Activated T-cell treated with anti-CD3 and anti-CD28 coated beads for 24 hours (primary cell): ENCODE data around the gene RNASE12.
"Not testable (repeated sequence)": the region's sequence is repeated elsewhere in the genome, so short reads cannot be mapped to it uniquely, and the experiment has no call there.

ENCODE experiments used
- DNase-seq: peaks from one replicate; pipeline ENCODE4 v3.0.0-alpha.2; 2020; ENCODE audit warnings: low read depth

The RNASE12 gene

DNA sequence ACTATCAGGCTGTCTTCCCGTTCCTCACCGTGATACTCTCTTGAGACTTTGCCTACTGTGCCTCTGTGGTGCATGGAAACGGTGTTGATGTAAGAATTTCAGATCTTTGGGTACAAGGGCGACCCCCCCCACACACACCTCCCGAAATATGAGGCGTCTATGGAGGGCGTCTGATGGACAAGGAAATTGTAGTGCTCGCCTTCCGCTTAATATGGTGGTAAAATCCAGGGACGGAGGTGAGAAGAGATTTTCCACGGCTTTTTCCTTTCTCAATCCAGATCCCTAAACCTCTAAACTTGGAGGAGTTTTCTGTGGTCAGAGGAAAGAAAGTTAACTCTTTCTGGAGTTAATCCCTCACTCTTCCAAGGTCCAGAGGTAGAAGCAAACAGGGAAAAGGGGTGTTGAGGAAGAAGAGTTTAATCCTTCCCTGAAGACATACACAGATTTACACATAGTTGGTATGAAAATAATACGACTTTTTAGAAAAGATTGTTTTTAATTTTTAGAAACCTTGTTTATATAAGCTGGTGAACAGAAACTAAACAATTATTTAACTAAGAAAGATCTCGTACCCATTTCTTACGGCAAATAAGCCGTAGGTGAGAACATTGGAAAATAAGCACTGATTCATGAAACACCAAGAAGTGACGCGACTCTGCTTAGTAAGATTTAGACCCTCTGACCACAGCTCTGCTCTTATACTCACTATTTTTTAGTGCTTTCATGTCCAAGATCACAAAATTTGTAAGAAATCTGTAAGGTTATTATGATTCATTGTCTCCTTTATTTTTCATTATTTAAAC lies 23.1 kb upstream of the RNASE12 start:
- no peak for DNase-seq

DNA sequence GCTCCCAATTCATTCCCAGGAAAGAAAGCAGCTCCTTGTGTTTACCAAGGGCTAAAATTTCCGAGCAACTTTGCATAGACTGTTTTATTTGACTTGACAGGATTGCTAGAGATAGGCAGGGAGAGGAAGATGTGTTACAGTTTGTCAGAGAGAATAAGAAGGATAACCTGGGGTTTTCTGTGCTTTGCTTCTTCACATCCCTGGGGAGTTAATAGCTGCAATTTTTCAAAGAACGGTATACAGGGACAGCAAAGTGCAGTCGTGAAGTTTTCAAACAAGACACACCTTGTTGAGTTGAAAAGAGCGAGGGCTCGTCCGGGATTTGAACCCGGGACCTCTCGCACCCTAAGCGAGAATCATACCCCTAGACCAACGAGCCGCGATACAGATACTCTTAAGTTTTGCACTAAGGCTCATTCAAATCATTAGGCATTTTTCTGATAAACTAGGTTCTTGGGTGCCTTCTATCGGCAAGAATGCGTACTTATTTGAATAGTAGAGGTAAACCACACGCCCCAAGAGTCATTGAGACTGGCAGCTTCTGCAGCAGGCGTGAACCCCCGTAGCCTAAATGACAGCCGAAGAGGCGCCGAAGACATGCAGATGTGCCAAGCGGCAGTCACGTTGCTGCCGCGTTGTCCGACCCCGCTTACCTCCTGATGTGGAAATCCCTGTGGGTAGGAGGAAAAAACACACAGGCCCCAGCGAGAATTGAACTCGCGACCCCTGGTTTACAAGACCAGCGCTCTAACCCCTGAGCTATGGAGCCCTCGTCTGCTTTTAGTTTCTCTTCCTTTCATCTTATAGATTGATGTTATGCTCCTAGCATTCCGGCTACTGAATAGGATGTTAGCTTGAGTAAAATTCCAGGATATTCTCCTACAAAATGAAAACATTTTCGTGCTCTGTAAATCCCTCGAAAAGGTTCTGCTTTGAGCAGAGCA lies 22.2 kb upstream of the RNASE12 start:
- DNase-seq = peak; percentile 85

DNA sequence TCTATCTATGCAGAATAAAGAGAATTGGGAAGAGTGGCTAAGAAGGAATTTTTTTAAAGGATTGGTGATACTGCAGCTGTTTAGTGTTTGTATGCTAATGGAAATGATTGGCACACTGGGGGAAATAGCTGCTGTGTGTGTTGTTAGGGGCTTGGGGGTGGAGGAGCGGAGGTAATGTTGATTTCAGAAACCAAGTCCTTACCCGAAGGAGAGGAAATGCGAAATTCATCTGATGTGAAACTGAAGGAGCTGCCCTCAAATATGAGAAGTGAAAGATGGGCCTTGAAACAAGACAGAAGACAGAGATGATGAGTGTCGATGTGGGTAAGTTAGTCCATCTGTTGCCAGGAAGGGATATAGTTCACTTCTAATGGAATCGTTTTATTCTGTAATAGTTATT lies 21.2 kb upstream of the RNASE12 start:
- no peak for DNase-seq

DNA sequence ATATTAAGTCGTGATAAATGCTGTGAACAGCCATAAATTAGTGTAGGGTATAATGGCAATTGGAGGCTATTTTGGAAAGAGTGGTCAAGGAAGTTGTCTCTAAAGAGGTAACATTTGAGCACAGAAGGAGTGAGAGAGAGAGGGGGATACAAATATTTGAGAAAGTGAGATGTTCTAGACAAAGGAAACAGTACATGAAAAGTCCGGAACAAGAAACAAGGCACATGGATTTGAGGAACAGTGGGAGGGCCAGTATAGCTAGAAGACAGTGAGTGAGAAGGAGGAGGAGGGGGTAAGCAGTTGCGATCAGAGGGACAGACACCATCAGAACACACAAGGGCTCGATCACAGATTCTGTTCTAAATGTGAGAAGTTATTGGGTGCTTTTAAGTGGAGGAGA lies 20.1 kb upstream of the RNASE12 start:
- DNase-seq = no peak

DNA sequence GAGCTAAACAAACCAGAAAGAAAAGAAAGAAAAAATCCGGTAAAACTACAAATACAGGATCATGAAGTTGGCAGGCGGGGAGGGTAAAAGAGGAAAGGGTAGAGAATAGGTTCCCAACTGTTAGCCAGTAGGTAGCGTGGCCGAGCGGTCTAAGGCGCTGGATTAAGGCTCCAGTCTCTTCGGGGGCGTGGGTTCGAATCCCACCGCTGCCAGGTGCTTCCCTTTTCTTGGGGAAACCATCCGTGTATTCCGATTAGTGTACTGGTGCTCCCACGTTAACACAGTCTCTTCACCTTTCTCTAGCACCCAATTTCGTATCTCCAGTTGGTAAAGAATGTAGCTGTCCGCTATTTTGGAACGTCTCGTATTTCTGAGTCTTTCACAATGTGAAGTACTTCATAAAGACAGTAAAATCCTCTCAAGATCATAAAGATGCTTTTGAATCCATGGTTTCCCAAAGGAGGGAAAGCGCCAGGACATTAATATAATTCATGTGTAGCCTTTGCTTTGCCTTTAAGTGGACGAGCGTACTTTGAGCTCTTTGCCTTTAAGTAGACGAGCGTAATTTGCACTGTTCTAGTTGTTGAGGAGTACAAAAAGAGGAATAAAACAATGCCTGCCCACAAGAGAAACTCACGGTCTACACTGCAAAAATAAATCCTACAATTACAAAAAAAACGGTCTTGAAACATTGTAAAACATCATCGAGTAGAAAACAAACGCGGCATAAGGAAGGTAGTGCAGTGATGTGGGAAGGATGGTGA lies 19.0 kb upstream of the RNASE12 start:
- peak; percentile 77 for DNase-seq

DNA sequence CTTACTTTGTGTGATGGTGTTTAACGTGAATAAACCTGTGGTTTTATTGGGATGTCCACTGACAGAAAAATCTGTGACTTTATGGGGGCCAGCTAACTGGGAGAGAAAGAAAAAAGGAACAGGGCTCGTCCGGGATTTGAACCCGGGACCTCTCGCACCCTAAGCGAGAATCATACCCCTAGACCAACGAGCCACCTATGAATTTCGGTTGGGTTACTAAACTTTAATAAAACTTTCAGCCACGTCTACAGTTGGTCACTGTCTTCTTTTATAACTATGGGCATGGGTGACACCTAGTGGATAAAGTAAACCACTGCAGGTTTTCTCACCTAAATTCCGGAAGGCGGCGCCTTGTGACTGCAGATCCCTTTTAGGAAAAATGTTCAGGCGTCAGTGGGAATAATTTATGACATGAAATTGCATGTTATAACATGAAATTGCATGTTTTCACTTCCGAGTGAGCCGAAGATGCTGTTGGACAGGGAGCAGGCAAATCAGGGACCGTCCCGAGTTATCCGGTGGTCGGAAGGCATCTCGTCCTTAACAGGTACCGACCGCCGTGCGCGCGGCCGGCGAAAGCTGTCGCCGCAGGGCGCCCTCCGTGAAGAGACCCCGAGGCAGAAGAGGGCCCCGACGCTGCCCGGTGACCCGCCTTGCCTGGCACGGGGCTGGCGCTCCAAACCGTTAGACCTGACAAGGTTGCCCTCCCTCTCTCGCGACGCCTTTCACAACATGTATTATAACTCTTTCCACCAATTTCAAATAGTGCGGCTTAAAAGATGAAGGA lies 18.2 kb upstream of the RNASE12 start:
- DNase-seq = peak; percentile 69

DNA sequence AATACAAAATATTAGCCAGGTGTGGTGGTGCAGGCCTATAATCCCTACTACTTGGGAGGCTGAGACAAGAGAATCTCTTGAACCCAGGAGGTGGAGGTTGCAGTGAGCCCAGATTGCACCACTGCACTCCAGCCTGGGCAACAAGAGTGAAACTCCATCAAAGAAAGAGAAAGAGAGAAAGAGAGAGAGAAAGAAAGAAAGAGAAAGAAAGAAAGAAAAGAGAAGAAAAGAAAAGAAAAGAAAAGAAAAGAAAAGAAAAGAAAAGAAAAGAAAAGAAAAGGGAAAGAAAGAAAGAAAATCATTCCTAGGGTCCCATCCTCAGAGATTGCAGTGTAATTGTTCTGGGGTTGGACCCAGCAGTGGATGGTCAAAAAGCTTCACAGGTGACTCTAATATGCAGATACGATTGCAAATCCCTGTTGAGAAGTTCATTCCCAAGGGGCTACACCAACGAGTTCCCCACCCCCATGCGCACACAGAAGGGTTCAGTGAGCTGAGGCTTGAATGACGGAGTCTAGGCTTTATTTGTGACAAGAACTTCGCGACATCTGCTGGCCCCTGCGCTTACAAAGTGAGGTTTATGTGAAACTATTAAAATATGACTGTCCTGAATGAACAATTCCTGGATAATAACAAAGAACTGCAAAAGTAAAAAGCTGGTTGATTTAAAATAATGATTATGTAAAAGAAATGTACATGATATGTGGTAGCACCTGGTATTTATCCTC lies 17.4 kb upstream of the RNASE12 start:
- DNase-seq = no peak

DNA sequence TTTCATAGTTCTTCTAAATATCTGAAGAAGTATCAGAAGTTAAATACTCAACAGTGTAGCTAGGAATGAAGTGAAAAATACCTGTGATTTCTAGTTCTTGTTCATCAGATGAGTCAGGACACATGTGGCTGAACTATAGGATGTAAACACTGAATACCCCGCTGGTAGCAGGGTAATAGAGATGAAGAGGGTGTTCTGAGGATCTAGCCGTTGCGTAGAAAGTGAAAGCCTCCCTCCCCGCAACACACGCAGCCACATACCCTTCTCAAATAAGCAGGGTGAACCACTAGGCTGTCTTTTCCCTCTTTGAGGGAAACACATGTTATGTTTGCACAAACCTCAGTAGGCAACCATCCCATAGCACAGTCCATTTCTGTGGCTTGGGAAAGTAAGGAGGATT lies 16.4 kb upstream of the RNASE12 start:
- DNase-seq = no peak

DNA sequence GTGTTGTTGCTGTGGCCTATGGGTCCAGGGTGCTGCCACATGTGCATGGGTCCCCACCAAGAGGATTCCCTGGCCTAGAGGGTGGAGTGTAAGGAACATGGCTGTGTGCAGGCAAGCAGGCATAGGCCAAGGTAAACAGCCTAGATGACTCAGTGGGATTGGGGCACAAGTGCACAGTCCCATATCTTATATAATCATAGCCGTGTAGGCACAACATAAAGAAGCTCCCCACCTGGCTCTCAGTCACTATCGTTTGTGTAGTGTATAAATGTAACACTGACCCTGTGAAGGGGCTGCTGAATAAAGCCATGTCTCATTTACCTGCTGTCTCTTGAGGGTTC lies 15.7 kb upstream of the RNASE12 start:
- DNase-seq = no peak

DNA sequence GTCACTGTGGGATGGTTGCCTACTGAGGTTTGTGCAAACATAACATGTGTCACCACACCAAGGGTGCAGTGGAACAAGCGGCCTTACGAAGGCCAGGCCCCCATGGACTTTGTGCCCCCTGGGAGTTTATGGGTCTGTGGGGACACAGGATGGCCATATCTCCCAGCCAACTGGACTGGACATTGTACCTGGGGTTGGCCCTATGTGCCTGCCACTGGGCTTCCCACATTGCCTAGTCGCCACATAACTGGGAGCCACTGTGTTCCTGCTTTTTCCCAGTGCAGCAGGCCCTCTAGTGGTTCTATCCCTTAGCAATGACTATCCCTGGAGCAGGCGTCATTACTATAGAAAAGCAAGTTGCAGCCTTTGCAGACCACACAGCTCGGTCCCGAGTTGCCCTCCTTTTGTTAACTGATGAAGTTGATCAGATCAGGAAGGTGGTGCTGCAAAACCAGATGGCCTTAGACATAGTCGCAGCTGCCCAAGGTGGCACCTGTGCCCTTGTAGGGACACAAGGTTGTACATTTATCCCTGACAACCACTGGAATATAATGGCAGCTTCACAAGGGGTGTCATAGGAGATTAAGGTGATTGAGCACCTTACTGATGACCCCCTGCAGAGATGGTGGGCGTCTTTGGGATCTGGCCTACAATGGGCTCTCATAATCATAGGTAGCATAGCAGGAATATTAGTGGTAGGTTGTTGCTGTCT lies 15.2 kb upstream of the RNASE12 start:
- no peak for DNase-seq

DNA sequence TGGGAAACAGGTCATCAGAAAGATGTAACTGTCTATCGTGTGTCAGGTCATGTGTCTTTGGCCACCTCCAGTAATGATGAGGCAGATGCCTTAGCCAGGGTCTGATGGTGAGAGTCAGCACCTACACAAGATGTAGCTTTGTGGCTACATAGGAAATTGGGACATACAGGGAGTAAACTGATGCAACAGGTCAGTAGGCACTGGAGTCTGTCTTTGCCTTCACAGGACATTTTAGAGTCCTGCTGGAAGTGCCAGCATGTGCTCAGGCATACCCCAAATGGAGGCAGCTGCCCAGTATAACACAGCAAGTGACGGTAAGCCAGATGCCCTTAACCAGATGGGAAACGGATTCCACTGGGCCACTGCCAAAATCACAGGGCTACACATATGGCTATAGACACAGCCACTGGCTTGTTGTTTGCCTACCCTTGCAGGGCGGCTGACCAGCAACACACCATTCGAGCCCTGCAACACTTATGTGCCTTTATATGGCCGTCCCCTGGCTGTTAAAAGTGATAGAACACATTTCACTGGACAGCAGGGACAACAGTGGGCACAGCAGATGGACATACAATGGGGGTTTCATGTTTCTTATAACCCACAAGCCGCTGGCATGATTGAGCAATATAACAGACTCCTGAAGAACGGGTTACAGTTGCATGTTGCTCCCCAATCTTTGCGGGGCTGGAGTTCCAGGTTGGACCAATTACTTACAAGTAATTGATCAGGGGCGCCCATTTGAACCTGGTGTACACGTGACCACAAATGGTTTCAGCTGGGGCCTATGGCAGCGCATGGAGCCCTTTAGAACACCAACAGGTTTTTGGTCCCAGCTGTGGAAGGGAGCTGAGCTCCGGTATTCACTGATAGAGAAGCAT lies 12.9 kb upstream of the RNASE12 start:
- no peak for DNase-seq

DNA sequence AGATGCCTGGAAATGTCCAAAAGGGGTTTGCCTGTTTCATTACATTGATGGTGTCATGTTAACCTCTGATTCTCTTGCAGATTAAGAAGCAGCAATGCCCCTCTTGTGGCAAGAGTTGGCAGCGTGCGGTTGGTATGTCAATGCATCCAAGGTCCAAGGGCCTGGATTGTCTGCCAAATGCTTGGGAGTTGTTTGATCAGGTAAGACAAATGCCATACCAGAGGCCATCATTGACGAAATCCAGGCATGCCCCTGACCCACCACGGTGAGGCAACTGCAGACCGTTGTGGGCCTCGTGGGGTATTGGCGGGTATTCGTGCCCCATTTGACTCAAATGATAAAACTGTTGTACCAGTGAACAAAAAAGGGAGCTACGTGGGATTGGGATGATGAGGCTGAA lies 11.4 kb upstream of the RNASE12 start:
- no peak for DNase-seq

DNA sequence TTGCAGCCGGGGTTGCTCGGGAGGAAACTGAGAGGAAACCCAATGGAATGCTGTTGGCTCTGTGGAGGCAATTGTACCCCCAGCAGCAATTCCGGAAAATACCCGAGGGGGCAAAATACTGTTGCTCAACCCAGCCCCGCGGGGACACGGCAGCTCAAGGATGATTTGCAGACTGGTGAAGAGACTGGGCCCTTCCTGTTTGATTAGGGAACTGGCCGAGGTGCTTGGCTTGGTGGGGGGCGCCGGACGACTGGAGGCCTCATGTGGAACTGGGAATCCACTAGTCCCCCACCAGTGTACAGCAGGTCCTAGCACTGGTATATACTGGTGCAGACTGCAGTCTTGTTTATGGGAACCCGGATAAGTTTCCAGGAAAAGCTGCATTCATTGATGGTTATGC lies 10.3 kb upstream of the RNASE12 start:
- no peak for DNase-seq

DNA sequence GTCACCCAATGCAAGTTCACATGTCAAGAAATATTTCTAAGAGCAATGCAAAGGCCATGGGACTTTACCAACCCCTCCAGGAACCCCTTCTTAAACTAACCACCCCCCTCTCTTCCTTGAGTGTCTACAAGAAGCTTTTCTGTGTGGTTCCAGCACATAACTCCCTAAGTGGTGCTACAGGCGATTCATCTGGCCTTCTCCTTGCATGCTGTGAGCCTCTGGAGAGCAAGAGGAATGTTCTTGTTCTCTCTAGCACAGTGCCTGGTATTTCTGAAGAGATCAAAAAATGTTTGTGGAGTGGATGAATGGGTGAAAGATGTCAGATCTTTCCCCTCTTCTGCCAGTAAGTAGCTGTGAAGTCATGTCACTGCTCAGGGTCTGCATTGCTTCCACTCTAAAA lies 5.9 kb upstream of the RNASE12 start:
- DNase-seq = no peak

DNA sequence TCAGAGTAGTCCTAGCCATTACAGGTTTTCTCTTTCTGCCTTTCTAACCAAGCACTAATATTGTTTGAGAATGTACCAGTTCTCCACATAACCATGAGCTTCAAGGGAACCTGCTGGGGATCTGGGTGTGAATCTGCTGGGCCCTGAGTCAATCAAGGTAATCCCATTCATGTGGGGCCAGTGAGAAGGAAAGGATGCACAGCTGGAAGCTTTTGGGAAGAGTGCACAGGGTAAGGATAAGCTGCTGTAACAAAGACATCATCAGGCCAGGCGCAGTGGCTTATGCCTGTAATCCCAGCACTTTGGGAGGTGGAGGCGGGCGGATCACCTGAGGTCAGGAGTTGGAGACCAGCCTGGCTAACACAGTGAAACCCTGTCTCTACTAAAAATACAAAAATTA lies 4.5 kb upstream of the RNASE12 start:
- DNase-seq = not testable (repeated sequence)

DNA sequence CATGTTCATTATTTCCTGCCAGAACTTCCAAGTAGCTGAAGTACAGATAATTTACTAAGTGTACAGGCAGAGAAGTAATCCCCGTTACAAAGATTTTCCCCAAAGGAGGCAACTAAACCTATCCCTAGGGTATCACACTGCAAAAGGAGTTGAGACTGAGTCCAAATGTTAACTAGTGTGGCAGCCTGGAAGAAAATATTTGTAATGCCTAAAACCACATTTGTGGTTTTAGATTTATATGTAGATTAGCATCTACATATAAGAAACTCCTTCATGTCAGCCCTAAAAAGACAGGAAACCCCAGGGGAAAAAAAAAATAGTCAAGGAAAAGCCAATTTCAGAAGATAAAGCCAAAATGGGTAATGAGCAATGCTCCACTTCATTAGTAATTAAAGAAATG lies 1.4 kb upstream of the RNASE12 start:
- no peak for DNase-seq

DNA sequence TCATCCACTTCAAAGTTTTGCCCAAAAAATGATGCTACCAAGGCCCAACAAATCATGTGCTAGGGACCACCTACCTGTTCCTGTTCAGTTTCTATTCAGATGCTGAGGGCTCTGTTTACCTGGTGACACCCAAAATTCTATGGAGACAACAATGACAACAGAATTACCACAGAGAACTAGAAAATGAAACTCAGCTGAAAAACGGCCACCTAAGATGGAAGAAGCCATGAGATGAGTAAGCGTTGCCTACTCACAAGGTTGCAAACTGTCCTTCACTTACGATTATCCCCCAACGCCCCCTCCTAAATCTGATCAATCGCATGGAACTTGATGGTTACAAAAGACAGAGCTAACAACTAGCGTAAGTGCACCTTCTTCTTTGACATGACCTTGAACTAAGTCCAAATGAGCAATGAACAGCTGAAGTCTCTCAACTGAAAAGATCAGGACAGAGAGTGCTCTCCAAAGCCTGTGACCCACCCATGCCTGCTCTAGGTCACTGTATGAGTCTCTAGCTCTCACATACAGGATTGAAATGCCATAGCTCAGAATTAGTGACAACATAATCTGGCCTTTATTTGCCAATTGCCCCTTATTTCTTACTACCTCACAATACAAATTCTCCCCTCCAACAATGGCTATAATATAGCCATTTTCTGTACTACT lies 3.6 kb downstream of the RNASE12 start, which contains the start of gene RNASE11:
RNASE11 (minus strand) TSS at position 513 of the 666 bp plus-strand sequence.
- DNase-seq = no peak

DNA sequence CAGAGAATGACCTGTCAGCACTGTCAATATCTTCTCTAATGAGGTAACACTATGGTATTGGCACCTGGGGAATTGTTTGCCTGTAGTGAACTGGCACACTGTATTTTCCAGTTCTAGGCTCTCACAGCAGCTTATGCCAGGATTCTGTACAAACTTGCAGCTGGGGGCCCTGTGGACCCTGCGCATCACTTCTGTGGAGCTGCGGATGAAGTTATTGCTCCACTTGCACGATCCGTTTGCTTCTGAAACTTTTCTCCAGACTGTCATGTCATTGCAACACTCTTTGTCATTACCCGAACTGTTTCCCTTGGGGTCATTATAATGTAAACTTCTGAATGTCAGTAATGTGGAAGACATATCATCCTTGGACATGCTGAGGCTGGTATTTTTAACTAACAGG lies 7.3 kb downstream of the RNASE12 start:
- DNase-seq = no peak

DNA sequence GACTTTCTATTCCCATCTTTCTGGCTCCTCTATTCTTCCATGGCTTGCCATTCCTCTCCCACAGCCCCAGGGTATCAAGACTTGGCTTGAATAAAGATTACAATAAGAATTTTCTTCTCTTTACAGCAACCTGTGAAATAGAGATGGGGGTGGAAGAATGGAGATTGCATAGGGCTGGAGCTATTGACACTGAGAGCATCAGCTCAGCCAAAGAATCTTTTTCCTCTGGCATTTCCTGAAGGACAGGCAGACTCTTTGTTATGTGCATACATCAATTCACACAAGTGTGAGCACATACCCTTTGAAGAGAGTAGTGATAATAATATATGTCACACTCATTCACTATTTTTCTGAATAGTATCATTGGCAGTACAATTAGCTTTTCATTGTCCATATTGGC lies 8.0 kb downstream of the RNASE12 start:
- no peak for DNase-seq
